ENCODE data around the gene PLIN4.
"Not testable (repeated sequence)": the region's sequence is repeated elsewhere in the genome, so short reads cannot be mapped to it uniquely, and the experiment has no call there.

Gene PLIN4

DNA sequence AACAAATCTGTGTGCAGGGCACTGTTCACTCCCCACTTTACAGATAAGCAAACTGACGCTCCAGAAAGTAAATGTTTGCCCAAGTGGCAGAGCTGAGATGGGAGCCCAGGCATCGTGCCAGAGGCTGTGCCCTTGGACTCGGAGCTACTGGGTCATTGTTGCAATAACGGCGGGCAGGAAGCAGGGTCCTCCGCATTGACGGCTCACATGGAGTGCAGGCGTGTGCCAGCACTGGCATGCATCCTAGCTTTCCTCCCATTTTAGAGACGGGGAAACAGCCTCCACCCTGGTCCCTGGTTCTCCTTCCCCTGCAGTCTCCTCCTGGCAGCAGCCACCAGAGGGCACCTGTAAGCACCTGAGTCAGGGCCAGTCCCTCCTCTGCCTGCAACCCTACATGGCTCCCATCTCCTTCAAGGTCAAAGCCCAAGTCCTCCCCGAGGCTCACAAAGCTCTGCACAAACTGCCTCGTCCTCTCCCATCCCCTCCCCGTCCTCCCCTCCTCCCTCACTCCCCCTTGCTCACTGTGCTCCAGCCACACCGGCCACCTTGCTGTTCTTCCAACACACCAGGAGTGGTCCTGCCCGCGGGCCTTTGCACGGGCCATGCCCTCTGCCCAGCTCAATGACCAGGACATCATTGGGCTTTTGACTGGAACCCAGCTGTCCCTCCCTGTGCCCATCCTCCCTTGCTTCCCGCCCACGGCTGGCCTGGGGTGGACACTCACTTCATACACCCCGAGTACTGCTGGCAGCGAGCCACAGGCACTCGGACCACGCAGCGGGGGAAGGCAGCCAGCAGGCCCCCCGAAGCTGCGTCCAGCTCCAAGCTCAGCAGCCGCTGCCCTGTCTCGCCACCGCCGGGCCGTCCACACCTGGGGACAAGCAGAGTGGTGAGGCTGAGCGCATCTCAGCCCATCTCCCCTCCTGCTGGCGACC, 29.3 kb upstream of the PLIN4 start:
- DNase-seq = peak; percentile 30

DNA sequence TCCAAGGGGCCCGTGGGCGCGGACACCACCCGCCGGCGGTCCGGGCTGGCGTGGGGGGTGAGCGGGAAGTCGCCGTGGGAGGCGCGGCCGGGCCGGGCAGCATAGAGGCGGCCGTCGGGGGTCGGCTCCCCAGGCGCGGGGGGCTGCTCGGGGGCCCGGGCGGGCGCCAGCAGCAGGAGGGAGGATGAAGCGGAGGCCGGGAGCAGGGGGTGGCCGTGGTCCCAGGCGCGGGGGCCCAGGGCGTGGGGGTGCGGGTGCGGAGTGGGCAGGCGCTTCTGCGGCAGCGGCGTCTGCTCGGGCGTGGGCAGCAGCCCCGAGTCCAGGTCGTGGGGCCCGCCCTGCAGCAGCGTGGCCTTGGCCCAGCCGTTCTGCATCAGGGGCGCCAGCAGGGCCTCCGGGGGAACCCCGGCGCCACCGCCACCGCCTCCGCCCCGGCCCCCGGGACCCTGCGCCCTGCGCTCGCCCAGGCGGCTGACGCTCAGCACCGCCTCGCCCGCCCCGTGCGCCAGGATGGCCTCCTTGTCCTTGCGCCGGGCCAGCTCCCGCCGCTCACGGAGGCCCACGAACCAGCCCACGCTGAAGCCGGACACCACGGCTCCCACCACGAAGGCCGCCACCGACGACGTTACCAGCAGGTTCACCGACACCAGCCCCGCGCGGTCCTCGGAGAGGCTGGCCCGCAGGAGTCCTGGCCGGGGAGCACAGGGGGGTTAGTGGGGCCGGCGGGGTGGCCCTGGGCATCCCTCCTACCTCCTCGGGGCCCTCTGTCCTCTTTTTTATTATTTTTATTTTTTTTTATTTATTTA, 25.8 kb upstream of the PLIN4 start:
- DNase-seq = no peak

DNA sequence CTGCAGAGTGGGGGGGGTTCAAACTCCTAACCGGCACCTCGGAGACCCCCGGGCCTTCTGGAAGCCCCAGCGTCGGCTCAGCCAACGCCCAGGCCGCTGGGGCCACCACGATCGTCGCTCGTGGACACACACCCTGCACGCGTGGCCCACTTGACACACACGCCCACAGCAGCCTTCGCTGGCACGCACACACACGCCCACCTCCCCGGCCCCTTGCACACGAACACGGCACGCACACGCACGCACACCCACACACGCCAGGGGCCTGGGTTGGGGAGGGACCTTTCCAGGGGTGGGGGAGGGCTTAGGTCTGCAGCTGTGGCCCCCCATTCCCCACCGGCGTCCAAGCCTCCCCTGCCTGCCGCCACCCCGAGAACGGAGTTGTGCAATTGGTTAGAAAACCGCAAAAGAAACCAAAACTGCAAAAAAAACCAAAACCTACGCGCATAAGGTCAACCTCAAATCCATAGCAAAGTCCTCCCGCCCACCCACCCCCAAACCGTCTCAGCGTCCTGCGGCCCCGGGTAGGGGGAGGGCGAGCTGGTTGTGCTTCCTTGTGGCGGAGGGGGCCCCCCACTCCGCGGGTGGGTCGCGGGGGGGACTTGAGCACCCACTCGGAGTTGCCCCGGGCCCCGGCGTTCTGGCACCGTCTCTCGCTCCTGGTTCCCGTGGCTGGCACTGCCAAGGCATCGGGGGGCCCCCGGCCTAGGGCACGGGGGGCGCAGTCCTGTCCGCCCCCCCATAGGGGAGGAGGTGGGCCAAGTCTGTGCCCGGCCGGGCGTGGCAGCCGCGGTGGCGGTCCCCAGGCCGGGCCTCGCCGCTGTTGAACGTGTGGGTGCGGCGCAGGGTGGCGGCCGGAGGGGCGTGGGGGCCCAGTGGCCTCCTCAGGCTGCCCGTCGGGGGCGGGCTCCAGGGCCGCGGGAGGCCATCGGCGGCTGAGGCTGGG, 24.9 kb upstream of the PLIN4 start:
- DNase-seq = peak; percentile 80

DNA sequence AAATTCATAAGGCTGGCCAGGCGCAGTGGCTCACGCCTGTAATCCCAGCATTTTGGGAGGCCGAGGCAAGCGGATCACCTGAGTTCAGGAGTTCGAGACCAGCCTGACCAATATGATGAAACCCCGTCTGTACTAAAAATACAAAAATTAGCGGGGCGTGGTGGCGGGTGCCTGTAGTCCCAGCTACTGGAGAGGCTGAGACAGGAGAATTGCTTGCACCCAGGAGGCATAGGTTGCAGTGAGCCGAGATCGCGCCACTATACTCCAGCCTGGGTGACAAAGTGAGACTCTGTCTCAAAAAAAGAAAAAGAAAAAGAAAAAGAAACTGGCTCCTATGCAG, 23.5 kb upstream of the PLIN4 start:
- not testable (repeated sequence) for DNase-seq

DNA sequence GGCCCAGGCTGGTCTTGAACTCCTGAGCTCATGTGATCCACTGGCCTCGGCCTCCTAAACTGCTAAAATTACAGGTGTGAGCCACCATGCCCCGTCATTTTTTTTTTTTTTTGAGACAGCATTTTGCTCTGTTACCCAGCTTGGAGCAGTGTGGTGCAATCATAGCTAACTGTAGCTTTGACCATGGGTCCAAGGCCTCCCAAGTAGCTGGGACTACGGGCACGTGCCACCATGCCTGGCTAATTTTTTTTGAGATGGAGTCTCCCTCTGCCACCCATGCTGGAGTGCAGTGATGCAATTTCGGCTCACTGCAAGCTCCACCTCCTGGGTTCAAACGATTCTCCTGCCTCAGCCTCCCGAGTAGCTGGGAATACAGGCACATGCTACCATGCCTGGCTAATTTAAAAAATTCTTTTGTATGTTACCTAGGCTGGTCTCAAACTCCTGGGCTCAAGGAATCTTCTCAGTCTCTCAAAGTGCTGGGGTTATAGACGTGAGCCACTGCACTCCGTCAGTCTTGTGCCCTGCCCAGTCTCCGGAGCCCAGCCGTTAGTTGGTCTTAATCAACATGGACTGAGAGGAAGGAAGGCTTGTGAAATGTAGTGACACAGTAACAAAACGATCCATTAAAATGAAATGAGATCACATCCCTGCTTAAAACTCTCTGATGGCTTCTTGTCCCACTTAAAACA, 23.0 kb upstream of the PLIN4 start:
- DNase-seq = peak; percentile 91

DNA sequence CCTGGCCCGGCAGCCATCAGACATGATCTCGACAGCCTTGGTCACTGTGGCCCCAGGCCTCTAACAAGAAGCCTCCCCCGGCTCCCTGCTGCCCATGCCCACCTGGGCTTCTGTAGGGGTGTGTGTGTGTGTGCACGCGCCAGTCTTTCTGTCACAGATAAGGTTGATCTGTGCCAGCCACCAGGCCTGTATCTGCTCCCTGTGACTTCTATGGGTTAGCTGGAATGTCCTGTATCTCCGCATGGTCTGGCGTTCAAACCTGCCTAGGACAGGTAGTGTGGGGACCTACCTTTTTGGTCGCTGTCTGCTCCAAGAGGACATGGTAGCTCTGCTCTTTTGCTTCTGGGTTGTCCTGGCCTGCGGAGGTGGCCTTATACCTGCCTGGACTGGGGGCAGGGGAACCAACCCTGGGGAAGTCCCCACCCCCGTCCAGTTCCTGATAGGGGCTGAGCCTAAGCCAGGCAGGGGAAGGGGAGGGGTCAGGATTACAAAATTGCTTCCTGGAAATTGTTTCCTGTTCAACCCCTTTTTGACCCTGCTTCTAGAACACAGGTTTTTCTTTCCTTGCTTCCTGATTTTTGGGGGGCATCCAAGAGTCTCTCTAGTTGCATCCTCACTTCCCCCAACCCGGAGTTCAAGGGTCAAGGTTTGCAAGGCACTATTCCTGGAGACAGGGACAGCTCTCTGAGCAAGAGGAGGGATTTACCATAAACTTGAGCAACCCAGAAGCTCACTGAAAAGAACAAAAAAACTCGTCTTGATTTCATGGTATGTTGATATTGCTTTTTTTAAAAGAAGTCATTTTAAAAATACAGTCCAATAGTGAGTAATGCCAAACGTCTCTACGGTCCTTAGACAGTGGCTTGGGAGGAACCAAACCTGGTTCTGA, 21.7 kb upstream of the PLIN4 start, which contains the start of gene LRG1:
LRG1 (minus strand) TSS at position 344 of the 889 bp plus-strand sequence; CDS start at position 321, 23 bp downstream.
- DNase-seq = peak; percentile 87

DNA sequence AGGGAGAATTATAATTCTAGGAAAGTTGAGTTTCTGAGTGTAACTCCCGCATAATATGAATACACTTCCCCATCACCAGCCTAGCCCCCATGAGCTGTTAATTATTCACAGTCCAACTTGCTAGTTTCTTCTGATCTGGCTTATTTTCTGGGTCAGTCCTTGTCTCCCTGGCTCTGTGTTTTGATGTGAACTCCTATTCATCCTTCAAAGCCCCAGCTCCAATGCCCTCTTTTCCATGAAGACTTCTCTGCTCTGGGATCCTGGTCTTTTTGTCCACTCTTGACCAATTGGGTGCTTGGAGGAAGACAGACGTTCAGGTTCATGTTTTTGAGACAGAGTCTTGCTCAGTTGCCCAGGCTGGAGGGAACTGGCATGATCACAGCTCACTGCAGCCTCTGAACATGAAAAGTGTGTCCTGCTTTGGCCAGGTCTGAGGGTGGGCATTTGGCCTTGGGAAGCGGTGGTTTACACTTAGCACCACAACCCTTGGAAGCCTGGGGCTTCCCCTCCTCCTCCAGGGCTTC, 20.9 kb upstream of the PLIN4 start:
- DNase-seq = no peak

DNA sequence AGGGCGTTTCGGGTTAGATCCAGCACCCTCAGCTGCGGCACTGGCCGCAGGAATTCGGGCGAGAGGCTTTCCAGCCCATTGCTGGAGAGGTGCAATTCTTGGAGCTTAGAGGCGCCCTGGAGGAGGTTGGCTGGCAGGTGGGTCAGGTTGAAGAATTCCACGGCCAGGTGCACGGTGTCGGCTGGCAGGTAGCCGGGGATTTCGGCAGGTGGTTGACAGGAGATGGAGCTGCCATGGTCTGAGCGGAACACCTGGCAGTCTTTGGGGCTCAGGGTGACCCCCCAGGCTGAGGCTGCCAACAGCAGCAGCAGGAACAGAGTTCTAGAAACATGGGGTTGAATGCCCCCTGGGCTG, 20.3 kb upstream of the PLIN4 start:
- no peak for DNase-seq

DNA sequence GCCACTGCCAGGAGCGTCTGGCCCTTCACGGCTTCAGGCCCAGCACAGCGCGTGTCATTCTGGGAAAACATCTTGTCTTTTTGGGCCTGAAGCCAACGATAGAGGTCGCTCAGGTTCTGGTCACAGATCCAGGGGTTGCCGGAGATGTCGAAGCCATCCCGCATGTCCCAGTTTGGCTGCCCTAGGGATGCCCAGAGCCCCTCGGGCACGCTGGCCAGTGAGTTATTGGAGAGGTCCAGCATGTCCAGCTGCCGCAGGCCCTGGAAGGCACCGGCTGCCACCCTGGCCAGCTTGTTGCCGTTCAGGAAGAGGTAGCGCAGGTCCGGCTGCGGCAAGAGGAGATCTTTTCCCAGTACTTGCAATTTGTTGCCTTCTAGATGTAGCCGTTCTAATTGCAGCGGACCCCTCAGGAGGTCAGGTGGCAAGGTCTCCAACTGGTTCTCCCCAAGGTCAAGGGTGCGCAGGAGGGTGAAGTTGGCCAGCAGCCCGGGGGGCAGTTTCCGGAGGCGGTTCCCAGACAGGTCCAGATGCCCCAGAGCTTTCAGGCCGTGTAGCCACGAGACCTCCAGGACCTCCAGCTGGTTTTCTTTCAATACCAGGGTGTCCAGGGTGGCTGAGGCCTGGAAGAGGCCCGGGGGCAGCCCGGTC, 19.8 kb upstream of the PLIN4 start:
- DNase-seq = no peak

DNA sequence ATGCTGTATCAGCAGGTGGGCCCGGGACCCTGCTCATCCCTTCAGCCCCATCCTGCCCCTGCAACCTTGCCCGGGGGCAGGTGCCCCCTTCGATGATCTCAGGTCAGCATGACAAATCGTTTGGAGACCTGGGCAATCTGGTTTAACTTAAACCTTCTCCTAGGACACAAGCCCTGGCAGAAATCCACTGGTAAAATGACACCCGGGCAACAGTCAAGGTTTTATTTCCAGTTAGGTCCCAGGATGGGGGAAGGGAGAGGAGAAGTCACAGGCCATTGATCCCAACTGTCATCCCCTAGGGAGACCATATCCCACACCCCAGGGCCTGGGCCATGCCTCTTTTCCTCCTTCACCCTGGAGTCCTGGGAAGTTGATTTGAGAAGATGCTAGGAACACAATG, 18.5 kb upstream of the PLIN4 start:
- no peak for DNase-seq

DNA sequence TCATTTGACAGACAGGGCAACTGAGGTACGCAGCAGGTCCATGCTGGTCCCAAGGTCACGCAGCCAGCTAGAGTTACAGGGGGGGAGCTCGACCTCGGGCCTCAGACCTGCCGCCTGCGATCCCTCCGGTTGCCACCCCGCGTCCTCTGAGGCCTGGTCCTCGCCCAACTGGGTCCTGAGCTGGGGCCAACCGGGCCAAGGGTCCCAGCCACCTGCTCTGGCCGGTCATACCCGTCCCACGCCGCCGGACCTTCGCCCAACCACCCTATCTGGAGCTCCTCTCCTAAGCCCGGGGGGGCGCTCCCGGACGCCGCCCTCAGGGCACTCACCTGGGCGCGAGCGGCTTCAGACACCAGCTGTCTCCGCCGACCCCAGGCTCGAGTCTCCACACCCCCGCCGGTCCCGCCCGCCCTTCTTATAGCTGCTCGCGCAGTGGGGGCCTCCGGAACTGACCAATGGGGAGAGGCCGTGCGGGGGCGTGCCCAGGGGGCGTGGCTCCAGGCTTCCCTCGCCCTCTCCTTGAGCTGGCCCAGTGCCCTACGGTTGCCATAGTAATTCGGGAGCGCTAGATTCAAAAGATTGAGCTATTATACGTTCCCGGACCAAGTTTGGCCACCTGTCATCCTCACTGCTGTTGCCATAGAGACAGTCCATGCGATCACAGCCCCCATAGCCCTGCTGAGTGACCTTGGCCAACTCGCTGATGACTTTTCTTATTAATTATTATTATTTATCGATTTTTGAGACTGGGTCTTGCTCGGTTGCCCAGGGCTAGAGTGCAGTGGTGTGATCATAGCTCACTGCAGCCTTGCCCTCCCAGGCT, 16.8 kb upstream of the PLIN4 start, which contains the start of gene PLIN5:
PLIN5 (minus strand) TSS at position 389 of the 823 bp plus-strand sequence. CDS start 1,150 bp downstream, outside the sequence.
- peak; percentile 58 for DNase-seq

DNA sequence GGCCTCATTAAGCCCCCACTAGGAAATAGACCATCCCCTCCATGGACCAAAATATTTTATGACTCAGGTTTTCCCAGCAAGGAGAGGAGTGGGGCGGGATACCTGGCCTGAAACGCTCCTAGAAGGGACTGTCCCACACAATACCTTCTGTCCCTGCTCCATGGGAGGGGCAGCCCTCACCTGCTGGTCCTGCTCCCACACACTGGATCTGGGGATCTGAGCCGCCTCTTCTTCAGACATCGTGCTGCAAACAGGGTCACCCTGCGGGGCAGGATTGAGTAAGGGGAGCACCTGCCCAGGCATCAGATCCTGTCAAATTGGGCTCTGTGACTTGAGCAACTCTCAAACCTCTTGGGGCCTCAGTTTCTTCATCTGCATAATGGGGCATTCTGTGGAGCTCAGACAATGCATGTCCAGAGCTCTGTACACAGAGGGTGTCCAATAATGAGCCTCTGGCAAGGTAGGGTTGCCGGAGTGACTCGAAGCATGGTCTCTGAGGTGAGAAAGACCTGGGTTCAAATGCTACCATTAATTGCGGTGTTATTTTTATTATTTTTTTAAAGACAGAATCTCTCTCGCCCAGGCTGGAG, 15.6 kb upstream of the PLIN4 start:
- no peak for DNase-seq

DNA sequence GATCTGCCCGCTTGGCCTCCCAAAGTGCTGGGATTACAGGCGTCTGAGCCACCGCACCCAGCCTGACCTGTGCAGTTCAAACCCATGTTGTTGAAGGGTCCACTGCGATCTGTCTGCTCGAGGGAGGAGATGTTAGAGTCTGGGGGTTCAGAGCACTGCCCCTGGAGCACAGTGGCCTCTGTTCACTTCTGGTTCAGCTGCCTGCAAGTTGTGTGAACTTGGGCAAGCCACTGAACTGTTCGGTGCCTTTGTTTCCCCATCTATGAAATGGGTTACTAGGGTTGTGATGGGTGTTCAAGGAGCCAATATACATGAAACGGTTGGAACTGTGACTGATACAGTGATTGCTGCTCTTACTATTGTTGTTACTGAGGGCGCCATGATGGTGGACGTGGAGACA, 15.0 kb upstream of the PLIN4 start:
- no peak for DNase-seq

DNA sequence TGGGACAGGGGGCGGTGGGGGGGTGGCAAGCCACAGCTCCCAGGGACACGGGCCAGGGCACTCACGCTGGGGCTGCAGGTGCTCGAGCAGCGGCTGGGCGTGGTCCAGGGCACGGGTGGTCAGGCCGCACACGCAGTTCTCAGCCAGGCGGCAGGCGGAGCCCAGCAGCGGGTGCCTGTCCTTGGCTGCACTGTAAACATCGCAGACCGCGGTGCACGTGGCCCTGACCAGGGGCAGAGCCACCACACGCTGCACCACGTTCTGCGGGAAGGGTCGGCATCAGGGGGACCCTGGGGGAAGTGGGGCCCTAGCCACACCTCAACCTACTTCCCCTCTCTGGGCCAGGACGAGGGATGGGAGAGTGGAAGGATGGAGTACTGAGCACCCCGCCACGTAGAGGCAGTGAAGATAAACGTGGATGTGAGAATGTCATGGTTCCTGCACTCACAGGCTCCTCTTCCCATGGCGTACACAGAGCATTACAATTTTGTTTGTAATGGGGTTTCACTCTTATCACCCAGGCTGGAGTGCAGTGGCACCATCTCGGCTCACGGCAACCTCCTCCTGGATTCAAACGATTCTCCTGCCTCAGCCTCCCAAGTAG, 13.4 kb upstream of the PLIN4 start:
- no peak for DNase-seq

DNA sequence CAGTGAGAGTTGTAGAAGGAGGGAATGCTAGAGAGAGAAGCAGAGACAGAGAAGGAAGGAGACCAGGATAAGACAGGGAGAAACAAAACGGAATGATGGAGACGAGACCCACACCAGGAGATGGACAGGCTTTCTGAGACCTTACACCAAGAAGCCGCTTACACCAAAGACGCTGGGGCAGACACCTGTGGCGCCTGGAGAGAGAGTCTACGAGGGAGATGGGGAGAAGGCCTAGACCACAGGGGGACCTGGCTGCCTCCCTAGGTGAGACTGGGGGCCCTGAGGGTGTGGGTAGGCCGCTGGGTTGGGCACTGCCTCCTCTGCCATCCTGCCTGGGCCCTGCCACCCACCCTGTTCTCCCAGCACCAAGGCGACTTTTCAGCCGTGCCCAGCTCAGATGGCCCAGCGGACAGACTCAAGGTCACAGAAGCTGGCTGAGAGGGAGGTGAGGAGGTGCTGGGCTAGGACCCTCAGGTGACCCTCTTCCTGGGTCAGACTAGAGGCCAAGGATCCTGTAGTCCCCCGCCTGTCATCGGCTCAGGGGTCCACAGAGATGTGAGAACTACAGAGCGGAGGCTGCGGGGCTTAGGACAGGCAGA, 11.7 kb upstream of the PLIN4 start:
- DNase-seq = no peak

DNA sequence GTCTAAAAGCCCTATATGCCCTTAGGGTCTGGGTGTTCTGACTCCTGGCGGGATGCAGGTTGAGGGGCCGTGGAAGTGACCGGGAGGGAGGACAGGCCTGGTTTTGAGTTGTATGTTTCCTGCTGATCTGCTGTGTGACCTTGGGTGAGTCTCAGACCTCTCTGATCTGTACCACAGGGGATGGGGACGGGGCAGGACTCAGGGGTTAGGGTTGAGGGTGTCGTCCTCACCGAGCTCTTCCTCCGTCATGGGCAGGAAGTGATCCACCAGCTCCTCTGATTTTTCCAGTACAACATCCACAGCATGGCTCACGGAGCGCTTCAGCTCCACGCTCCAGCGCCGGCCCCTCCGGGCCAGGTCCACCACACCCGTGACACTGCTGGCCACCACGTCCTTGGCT, 10.6 kb upstream of the PLIN4 start:
- no peak for DNase-seq

DNA sequence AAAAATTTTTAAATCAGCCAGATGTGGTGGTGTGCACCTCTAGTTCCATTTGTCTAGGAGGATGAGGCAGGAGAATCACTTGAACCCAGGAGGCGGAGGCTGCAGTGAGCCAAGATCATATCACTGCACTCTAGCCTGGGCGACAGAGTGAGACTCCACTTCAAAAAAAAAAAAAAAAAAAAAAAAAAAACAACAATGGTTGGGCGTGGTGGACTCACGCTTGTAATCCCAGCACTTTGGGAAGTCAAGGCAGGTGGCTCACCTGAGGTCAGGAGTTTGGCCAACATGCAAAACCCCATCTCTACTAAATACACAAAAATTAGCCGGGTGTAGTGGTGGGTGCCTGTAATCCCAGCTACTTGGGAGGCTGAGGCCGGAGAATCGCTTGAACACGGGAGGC, 9.1 kb upstream of the PLIN4 start:
- not testable (repeated sequence) for DNase-seq

DNA sequence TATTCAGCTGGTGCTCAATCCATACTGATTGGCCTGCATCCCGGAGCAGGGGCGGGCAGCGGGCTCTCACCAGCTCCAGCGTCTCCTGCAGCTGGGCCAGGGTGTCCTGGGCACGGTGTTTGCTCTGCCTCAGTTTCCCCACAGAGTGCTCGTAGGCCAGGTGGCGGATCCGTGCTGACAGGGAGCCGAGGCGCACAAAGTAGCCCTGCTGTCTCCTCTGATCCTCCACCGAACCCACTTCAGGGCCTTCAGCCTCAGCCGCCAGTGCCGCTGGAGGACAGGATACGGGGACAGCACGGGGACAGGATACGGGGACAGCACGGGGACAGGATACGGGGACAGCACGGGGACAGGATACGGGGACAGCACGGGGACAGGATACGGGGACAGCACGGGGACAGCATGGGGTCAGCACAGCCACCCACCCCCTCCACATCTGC, 7.3 kb upstream of the PLIN4 start:
- DNase-seq = no peak

Measured in inflammatory macrophage treated with lipopolysaccharide for 4 hours (primary cell).